Astrocyte (in vitro differentiated cells and primary cell): ENCODE results near the gene RASAL1. TPM values are rescaled to one million over a fixed set of nuclear protein-coding genes. Genes with fewer than 3 reads are reported as not detected.

Experiments
- DNase-seq: peaks from one replicate; pipeline ENCODE4 v3.0.0-alpha.2; 2010; ENCODE audit warnings: low read depth
- FAIRE-seq: peaks from 2 replicates; lab custom pipeline; 2011; peaks lifted over from hg19 to GRCh38; lab: Jason Lieb, UNC
- H2AFZ ChIP-seq: 2 replicates; pipeline ENCODE4 v1.6.0; 2012; ENCODE audit warnings: low read depth, low read length, inconsistent platforms
- H3K27ac ChIP-seq: 2 replicates; pipeline ENCODE4 v1.5.1; 2011; ENCODE audit warnings: low read depth, low read length, inconsistent platforms
- H3K27me3 ChIP-seq: 2 replicates; pipeline ENCODE4 v1.6.0; 2011; ENCODE audit warnings: low read length, inconsistent platforms; ENCODE audit not compliant: insufficient read depth
- H3K36me3 ChIP-seq: 2 replicates; pipeline ENCODE4 v1.5.1; 2011; ENCODE audit warnings: low read length, inconsistent platforms; ENCODE audit not compliant: insufficient read depth
- H3K4me1 ChIP-seq: 2 replicates; pipeline ENCODE4 v1.5.1; 2011; ENCODE audit warnings: low read length, inconsistent platforms; ENCODE audit not compliant: insufficient read depth
- H3K4me2 ChIP-seq: 2 replicates; pipeline ENCODE4 v1.6.0; 2012; ENCODE audit warnings: low read length, inconsistent platforms
- H3K4me3 ChIP-seq: 2 replicates; pipeline ENCODE4 v1.5.1; 2011; ENCODE audit warnings: low read depth, mild to moderate bottlenecking, low read length, inconsistent platforms; ENCODE audit not compliant: insufficient read depth
- H3K79me2 ChIP-seq: 2 replicates; pipeline ENCODE4 v1.6.0; 2012; ENCODE audit warnings: mild to moderate bottlenecking, low read length, inconsistent platforms; ENCODE audit not compliant: insufficient read depth
- H3K9ac ChIP-seq: 2 replicates; pipeline ENCODE4 v1.6.0; 2012; ENCODE audit warnings: mild to moderate bottlenecking, low read length, inconsistent platforms
- H3K9me3 ChIP-seq: 2 replicates; pipeline ENCODE4 v1.5.1; 2012; ENCODE audit warnings: low read depth, mild to moderate bottlenecking, low read length, inconsistent platforms; ENCODE audit not compliant: insufficient read depth
- H4K20me1 ChIP-seq: 2 replicates; pipeline ENCODE4 v1.6.0; 2012; ENCODE audit warnings: low read length, inconsistent platforms; ENCODE audit not compliant: insufficient read depth
- H3K27ac Mint-ChIP-seq: one replicate; pipeline ENCODE4 v1.8.0; 2021; ENCODE audit warnings: mild to moderate bottlenecking, mixed read lengths; ENCODE audit not compliant: unreplicated experiment
- H3K27me3 Mint-ChIP-seq: one replicate; pipeline ENCODE4 v1.8.0; 2021; ENCODE audit warnings: low read depth, mixed read lengths; ENCODE audit not compliant: unreplicated experiment
- H3K36me3 Mint-ChIP-seq: one replicate; pipeline ENCODE4 v1.8.0; 2021; ENCODE audit warnings: low read depth, mixed read lengths; ENCODE audit not compliant: unreplicated experiment
- H3K4me1 Mint-ChIP-seq: one replicate; pipeline ENCODE4 v1.8.0; 2021; ENCODE audit warnings: low read depth, mixed read lengths; ENCODE audit not compliant: unreplicated experiment
- H3K4me3 Mint-ChIP-seq: one replicate; pipeline ENCODE4 v1.8.0; 2021; ENCODE audit warnings: mild to moderate bottlenecking, moderate library complexity, mixed read lengths; ENCODE audit not compliant: unreplicated experiment
- H3K9me3 Mint-ChIP-seq: one replicate; pipeline ENCODE4 v1.8.0; 2021; ENCODE audit warnings: mild to moderate bottlenecking, mixed read lengths; ENCODE audit not compliant: unreplicated experiment
- EZH2 ChIP-seq: IDR thresholded peaks from 2 replicates; pipeline ENCODE4 v1.6.1; 2012; ENCODE audit warnings: mild to moderate bottlenecking, low read length, inconsistent platforms; ENCODE audit not compliant: insufficient read depth
- total RNA-seq: library from RNA; stranded (reverse); gene quantifications from 2 replicates; pipeline ENCODE4 v1.2.1, GENCODE V29; 2021
- TF ChIP-seq, protein P1 (sequence below): IDR thresholded peaks from 2 replicates; pipeline ENCODE4 v1.5.1; 2011; ENCODE audit warnings: low read depth, mild to moderate bottlenecking, inconsistent platforms, low read length, moderate library complexity; ENCODE audit not compliant: insufficient read depth

RASAL1 gene
- total RNA-seq, 1 donor from 2014 or later, result 0.48 TPM

DNA sequence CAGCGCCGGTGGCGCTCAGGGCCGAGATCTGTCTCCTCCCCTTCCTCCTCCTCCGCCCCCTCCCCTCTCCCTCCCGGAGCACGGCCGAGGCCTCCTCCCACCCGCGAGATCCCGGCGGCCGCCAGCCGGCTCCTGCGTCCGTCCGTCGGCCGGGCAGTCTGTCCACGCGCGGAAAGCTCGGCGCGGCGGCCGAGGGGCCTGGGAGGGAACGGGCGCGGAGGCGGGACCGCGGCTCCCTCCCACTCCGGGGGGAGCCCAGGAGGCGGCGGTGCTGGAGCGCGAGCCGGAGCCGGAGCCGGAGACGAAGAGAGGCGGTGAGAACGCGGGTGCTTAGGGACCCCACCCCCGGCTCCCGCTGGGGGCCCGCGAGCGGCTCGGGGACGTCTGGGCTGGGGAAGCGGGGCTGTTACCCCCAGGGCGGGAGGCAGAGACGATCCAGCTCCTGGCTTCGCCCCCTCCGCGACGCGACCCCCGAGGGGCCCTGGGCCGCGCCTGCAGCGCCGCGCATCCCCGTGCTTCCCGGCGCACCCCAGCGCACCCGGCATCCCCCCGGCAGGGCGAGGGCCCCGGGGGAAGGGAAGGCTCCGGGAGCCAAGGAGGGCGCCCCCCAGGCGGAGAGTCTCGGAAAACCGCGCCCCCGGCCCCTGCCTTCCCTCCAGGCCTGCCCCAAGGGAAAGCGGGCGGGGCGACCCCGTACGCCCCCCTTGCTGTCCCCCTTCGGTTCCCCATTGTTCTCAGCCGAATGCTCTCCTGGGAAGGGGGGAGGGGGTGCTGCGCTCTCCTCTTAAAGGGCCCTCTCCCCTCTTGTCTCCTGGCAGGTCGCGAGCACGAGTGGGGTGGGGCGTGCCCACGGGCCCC lies 78.7 kb downstream of the RASAL1 start, which contains the start of gene DTX1:
Gene DTX1, plus strand, starts transcription at position 100 of the 858 bp plus-strand sequence. CDS start 1,463 bp downstream, outside the sequence.
- Mint-ChIP-seq H3K27me3 (peaks cover 40% of the 10 kb centered on the region), H3K4me3 (peak within 1 kb of the TSS; percentile 78), H3K9me3 (peaks cover 3% of the 10 kb centered on the region), H3K36me3 (no peaks in the 10 kb centered on the region), H3K27ac (no peak within 1 kb of the TSS), H3K4me1 (no peaks in the 10 kb centered on the region)
- Histone ChIP-seq H3K9me3 (no peaks in the 10 kb centered on the region), H2AFZ (peak within 1 kb of the TSS; percentile 56), H3K27me3 (peaks cover 48% of the 10 kb centered on the region), H3K4me1 (no peaks in the 10 kb centered on the region), H3K79me2 (no peaks in the 10 kb centered on the region), H4K20me1 (peaks cover 4% of the 10 kb centered on the region), H3K9ac (peak within 1 kb of the TSS; percentile 10), H3K36me3 (no peaks in the 10 kb centered on the region), H3K27ac (no peak within 1 kb of the TSS), H3K4me3 (peak within 1 kb of the TSS; percentile 23), H3K4me2 (peak within 1 kb of the TSS; percentile 78)
- TF ChIP-seq, protein P1, sequence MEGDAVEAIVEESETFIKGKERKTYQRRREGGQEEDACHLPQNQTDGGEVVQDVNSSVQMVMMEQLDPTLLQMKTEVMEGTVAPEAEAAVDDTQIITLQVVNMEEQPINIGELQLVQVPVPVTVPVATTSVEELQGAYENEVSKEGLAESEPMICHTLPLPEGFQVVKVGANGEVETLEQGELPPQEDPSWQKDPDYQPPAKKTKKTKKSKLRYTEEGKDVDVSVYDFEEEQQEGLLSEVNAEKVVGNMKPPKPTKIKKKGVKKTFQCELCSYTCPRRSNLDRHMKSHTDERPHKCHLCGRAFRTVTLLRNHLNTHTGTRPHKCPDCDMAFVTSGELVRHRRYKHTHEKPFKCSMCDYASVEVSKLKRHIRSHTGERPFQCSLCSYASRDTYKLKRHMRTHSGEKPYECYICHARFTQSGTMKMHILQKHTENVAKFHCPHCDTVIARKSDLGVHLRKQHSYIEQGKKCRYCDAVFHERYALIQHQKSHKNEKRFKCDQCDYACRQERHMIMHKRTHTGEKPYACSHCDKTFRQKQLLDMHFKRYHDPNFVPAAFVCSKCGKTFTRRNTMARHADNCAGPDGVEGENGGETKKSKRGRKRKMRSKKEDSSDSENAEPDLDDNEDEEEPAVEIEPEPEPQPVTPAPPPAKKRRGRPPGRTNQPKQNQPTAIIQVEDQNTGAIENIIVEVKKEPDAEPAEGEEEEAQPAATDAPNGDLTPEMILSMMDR, result no peak
- TF ChIP-seq EZH2, result peak; percentile 94
- FAIRE-seq, result no peak
- no peak for DNase-seq

DNA sequence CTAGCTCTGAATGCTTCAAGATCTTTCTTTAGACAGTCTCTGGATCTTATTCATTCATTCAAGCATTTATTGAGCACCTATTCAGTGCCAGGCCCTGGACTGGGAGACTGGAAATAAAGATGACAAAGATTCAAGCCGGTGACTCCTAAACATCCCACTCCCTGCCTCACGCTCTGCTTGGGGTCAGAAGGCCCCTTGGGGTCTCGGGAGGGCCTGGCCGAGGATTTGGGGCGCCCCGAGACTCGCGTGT lies 79.3 kb downstream of the RASAL1 start:
- no peak overlapping the region for H3K4me3 ChIP-seq
- H3K4me1 Mint-ChIP-seq, result no peaks in the 10 kb centered on the region
- H3K9me3 ChIP-seq, result no peaks in the 10 kb centered on the region
- H3K27me3 ChIP-seq, result peaks cover 51% of the 10 kb centered on the region
- no peak overlapping the region for H2AFZ ChIP-seq
- peak overlapping the region; percentile 78 for H3K4me3 Mint-ChIP-seq
- no peaks in the 10 kb centered on the region for H3K36me3 ChIP-seq
- no peak for FAIRE-seq
- no peaks in the 10 kb centered on the region for H3K36me3 Mint-ChIP-seq
- no peaks in the 10 kb centered on the region for H3K79me2 ChIP-seq
- H3K27ac ChIP-seq, result no peak overlapping the region
- H3K4me1 ChIP-seq, result no peaks in the 10 kb centered on the region
- peak overlapping the region; percentile 78 for H3K4me2 ChIP-seq
- H3K9ac ChIP-seq, result peak overlapping the region; percentile 10
- TF ChIP-seq, protein P1, result no peak
- no peak for TF ChIP-seq EZH2
- H3K27ac Mint-ChIP-seq, result no peak overlapping the region
- H3K9me3 Mint-ChIP-seq, result peaks cover 3% of the 10 kb centered on the region
- peaks cover 43% of the 10 kb centered on the region for H3K27me3 Mint-ChIP-seq
- DNase-seq, result no peak
- H4K20me1 ChIP-seq, result peaks cover 4% of the 10 kb centered on the region
